Activated T-helper 2 cell treated with anti-CD3 and anti-CD28 coated beads, Interferon-gamma antibody, Interleukin-2, Interleukin-4, amounts not matched to agents 10 μg/mL and 5 μg/mL and 100 μg/mL, durations not matched to agents 14 hours and 24 hours and 36 hours (primary cell): ENCODE results near the gene NCAPG2. TPM values are rescaled to one million over a fixed set of nuclear protein-coding genes. Genes with fewer than 3 reads are reported as not detected.

Source experiments
- DNase-seq: peaks from one replicate; pipeline ENCODE4 v3.0.0; 2021; ENCODE audit warnings: low spot score
- H3K27ac Mint-ChIP-seq: one replicate; pipeline ENCODE4 v1.8.0; 2021; ENCODE audit warnings: mixed read lengths
- H3K27me3 Mint-ChIP-seq: one replicate; pipeline ENCODE4 v1.8.0; 2021; ENCODE audit warnings: low read depth, mixed read lengths
- H3K36me3 Mint-ChIP-seq: one replicate; pipeline ENCODE4 v1.8.0; 2021; ENCODE audit warnings: low read depth, mixed read lengths
- H3K4me1 Mint-ChIP-seq: one replicate; pipeline ENCODE4 v1.8.0; 2021; ENCODE audit warnings: low read depth, mixed read lengths
- H3K4me3 Mint-ChIP-seq: one replicate; pipeline ENCODE4 v1.8.0; 2021; ENCODE audit warnings: low read depth, mild to moderate bottlenecking, moderate library complexity, mixed read lengths
- H3K9me3 Mint-ChIP-seq: one replicate; pipeline ENCODE4 v1.8.0; 2021; ENCODE audit warnings: mixed read lengths
- intact Hi-C: fragments of 100-400 bp; cut with micrococcal nuclease; formaldehyde crosslinking; loops from one replicate; pipeline ENCODE4 v1.15.1; 2023
- total RNA-seq: library from RNA; stranded (reverse); gene quantifications from 2 replicates; pipeline ENCODE4 v1.2.3, GENCODE V29; 2022

NCAPG2 gene
- total RNA-seq, 1 donor from 2014 or later, result 94.7 TPM

DNA sequence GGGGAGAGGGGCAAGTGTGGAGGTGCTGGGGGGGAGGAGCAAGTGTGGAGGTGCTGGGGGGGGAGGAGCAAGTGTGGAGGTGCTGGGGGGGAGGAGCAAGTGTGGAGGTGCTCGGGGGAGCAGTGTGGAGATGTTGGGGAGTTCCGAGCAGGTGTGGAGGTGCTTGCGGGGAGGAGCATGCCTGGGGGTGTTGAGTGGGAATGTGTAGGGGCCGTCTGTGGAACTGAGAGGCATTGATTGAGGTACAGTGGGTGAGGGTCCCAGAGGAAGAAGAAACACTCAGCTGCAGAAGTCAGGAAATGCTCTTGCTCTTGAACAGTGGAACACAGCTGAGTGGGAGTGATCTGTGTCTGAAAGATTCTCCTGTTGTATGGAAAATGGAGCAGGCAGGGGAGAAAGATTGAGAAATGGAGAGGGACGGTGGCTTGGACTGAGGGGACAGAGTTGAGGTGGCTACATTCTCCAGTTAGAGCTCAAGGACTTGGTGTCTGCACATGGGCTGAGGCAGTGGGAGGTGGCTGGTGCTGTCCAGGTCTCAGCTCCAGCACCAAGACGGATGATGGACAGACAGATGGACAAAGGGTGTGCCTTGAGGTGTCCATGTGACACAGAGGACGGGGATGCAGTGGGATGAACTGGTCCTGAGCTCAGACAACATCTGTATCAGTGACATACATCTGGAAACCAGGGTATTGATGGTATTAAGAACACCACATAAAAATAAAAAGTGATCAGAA is 25.2 kb upstream of the NCAPG2 start:
- Mint-ChIP-seq H3K4me1 (no peaks in the 10 kb centered on the region), H3K27me3 (no peaks in the 10 kb centered on the region), H3K36me3 (peaks cover 23% of the 10 kb centered on the region), H3K4me3 (no peak overlapping the region), H3K27ac (peak overlapping the region; percentile 1), H3K9me3 (no peaks in the 10 kb centered on the region)
- no peak for DNase-seq
- intact Hi-C loops, result no loop called here

DNA sequence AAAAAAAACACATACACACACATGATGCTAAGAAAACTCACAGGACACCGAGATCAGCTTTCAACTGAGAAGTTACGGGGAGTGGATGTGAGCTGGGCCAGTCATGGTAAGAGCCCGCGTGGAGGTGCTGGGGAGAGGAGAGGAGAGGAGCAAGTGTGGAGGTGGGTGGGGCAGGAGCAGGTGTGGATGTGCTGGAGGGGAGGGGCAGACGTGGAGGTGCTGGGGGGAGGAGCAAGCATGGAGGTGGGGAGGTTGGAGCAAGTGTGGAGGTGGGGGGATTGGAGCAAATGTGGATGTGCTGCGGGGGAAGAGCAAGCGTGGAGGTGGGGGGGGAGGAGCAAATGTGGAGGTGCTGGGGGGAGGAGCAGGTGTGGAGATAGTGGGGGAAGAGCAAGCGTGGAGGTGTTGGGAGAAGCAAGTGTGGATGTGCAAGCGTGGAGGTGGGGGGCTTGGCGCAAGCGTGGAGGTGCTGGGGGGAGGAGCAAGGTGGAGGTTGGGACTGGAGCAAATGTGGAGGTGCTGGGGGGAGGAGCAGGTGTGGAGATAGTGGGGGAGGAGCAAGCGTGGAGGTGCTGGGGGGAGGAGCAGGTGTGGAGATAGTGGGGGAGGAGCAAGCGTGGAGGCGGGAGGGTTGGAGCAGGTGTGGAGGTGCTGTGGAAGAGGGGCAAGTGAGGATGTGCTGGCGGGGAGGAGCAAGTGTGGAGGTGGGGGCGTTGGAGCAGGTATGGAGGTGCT is 24.5 kb upstream of the NCAPG2 start:
- Mint-ChIP-seq H3K4me3 (no peak overlapping the region), H3K9me3 (no peaks in the 10 kb centered on the region), H3K4me1 (no peaks in the 10 kb centered on the region), H3K27ac (no peak overlapping the region), H3K36me3 (peaks cover 15% of the 10 kb centered on the region), H3K27me3 (no peaks in the 10 kb centered on the region)
- no peak for DNase-seq
- intact Hi-C loops, result no loop called here

- Mint-ChIP-seq H3K27me3 (no peaks in the 10 kb centered on the region), H3K4me1 (no peaks in the 10 kb centered on the region), H3K4me3 (no peak overlapping the region)
Observed at GRCh38 chr7:158727690-158728089, 23.1 kb upstream of the NCAPG2 start.

GRCh38 chr7:158726277-158726807 is 21.7 kb upstream of the NCAPG2 start:
- Mint-ChIP-seq H3K27ac (no peak overlapping the region), H3K27me3 (no peaks in the 10 kb centered on the region), H3K36me3 (peaks cover 11% of the 10 kb centered on the region), H3K4me1 (no peaks in the 10 kb centered on the region), H3K4me3 (no peak overlapping the region), H3K9me3 (no peaks in the 10 kb centered on the region)
- no peak for DNase-seq
- intact Hi-C loops, result no loop called here

More at GRCh38 chr7:158727690-158728089, 23.1 kb upstream of the NCAPG2 start:
- no peak for DNase-seq
- intact Hi-C loops, result no loop called here
- no peak overlapping the region for H3K27ac Mint-ChIP-seq
- peaks cover 11% of the 10 kb centered on the region for H3K36me3 Mint-ChIP-seq
- H3K9me3 Mint-ChIP-seq, result no peaks in the 10 kb centered on the region

- no peak for DNase-seq
- H3K4me1 Mint-ChIP-seq, result no peaks in the 10 kb centered on the region
- intact Hi-C loops, result no loop called here
- H3K9me3 Mint-ChIP-seq, result no peaks in the 10 kb centered on the region
- H3K4me3 Mint-ChIP-seq, result no peak overlapping the region
- no peaks in the 10 kb centered on the region for H3K27me3 Mint-ChIP-seq
- no peak overlapping the region for H3K27ac Mint-ChIP-seq
- peaks cover 10% of the 10 kb centered on the region for H3K36me3 Mint-ChIP-seq
Observed at GRCh38 chr7:158725506-158725800, 20.8 kb upstream of the NCAPG2 start.

DNA sequence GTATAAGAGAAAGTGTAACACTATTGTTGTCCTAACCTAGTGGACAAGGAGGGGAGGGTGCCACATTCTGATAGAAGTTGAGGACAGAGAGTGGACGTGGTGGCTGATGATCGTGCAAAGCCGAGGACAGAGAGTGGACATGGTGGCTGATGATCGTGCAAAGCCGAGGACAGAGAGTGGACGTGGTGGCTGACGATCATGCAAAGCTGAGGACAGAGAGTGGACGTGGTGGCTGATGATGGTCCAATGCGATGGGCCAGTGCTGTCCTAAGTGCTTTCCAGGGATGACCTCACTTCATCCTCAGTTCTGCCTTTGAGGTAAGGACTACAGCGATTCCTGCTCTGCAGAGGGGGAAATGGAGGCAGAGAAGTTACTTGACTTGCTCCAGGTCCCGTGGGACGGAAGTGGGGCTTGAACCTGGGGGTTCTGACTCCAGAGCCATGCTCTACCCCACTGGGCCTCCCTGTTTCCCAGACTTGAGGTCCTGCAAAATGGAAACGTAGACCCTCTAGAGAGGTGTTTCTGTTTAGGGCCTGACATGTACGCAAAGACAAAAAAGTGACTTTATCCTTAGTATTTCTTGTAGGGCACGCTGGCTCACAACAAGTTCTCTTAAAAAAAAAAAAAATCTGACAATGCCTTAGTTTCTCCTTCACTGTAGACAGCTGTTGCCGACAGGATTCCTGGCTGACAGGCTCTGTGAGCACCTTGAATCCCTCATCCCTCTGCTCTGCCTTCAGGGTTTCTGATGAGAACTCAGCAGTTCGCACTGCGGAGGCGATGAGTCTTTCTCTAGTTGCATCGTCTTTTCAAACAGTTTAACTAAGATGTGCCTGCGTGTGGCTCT is 20.3 kb upstream of the NCAPG2 start:
- intact Hi-C loops, result no loop called here
- DNase-seq, result no peak
- Mint-ChIP-seq H3K9me3 (no peaks in the 10 kb centered on the region), H3K36me3 (peaks cover 4% of the 10 kb centered on the region), H3K4me1 (no peaks in the 10 kb centered on the region), H3K4me3 (no peak overlapping the region), H3K27ac (no peak overlapping the region), H3K27me3 (no peaks in the 10 kb centered on the region)

DNA sequence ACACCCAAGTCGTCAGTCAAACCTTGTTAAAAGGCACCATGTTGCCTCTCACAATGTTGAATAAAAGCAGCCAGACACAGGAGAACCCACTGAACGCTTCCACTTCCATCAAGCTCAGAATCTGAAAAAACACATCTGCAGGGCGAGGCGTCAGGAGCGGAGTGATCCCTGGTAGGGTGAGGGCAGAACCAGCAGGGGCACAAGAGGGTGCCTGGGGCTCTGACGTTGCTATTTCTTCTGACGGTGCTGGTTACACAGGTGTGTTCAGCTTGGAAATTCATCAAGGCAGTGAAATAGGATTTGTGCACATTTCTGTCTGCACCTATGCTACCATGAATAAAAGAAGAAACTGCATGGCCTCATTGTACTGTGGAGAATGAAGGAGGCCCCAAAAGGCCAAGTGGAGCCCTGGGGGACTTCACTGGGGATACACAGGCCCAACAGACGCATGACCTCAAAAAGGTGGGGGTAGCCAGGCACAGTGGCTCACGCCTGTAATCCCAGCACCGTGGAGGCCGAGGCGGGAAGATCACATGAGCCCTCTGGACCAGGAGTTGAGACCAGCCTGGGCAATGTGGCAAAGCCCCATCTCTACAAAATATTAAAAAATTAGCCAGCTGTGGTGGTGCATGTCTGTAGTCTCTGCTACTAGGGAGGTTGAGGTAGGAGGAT is 19.2 kb upstream of the NCAPG2 start:
- DNase-seq, result no peak
- Mint-ChIP-seq H3K27ac (no peak overlapping the region), H3K4me3 (no peak overlapping the region), H3K36me3 (no peaks in the 10 kb centered on the region), H3K27me3 (peaks cover under 1% of the 10 kb centered on the region), H3K9me3 (no peaks in the 10 kb centered on the region), H3K4me1 (no peaks in the 10 kb centered on the region)
- intact Hi-C loops, result no loop called here

GRCh38 chr7:158723266-158723665 is 18.7 kb upstream of the NCAPG2 start:
- no peak overlapping the region for H3K27ac Mint-ChIP-seq
- H3K9me3 Mint-ChIP-seq, result no peaks in the 10 kb centered on the region
- intact Hi-C loops, result no loop called here
- H3K27me3 Mint-ChIP-seq, result peaks cover 6% of the 10 kb centered on the region
- no peaks in the 10 kb centered on the region for H3K4me1 Mint-ChIP-seq
- H3K36me3 Mint-ChIP-seq, result no peaks in the 10 kb centered on the region
- H3K4me3 Mint-ChIP-seq, result no peak overlapping the region
- no peak for DNase-seq

- no peaks in the 10 kb centered on the region for H3K4me1 Mint-ChIP-seq
- no peak overlapping the region for H3K27ac Mint-ChIP-seq
- H3K4me3 Mint-ChIP-seq, result no peak overlapping the region
- DNase-seq, result no peak
- intact Hi-C loops, result no loop called here
- no peaks in the 10 kb centered on the region for H3K9me3 Mint-ChIP-seq
- peaks cover 10% of the 10 kb centered on the region for H3K27me3 Mint-ChIP-seq
- no peaks in the 10 kb centered on the region for H3K36me3 Mint-ChIP-seq
Observed at GRCh38 chr7:158722574-158723237, 18.1 kb upstream of the NCAPG2 start.

DNA sequence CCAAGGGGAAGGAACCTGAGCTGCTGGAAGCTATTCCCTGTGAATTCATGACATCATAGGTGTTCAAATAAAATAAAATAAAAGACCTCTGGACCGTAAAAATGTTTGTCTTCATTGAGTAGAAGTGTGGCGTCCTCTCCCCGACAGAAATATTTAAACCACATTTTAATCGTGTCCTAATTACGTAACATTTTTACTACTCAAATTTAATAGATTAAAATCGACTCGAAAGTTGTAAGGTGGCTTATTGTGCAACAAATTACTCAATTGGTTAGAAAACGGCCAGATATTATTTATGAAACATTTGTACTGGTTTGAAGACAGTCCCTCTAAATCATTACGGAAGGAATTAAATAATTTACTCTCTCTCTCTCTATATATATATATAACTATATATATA is 15.5 kb upstream of the NCAPG2 start:
- DNase-seq, result no peak
- Mint-ChIP-seq H3K4me3 (no peak overlapping the region), H3K27me3 (peaks cover 25% of the 10 kb centered on the region), H3K36me3 (no peaks in the 10 kb centered on the region), H3K27ac (no peak overlapping the region), H3K4me1 (no peaks in the 10 kb centered on the region), H3K9me3 (no peaks in the 10 kb centered on the region)
- intact Hi-C loops, result no loop called here

GRCh38 chr7:158716802-158717201 is 12.2 kb upstream of the NCAPG2 start:
- H3K27ac Mint-ChIP-seq, result no peak overlapping the region
- DNase-seq, result no peak
- H3K4me1 Mint-ChIP-seq, result peaks cover 3% of the 10 kb centered on the region
- intact Hi-C loops, result no loop called here
- no peaks in the 10 kb centered on the region for H3K9me3 Mint-ChIP-seq
- no peak overlapping the region for H3K4me3 Mint-ChIP-seq
- H3K27me3 Mint-ChIP-seq, result peaks cover 25% of the 10 kb centered on the region
- H3K36me3 Mint-ChIP-seq, result peaks cover 4% of the 10 kb centered on the region

GRCh38 chr7:158710651-158711102 is 6.1 kb upstream of the NCAPG2 start:
- no peak for DNase-seq
- H3K27me3 Mint-ChIP-seq, result peaks cover 2% of the 10 kb centered on the region
- no peak overlapping the region for H3K4me3 Mint-ChIP-seq
- intact Hi-C loops, result no loop called here
- peaks cover 15% of the 10 kb centered on the region for H3K4me1 Mint-ChIP-seq
- H3K36me3 Mint-ChIP-seq, result peaks cover 16% of the 10 kb centered on the region
- peaks cover 14% of the 10 kb centered on the region for H3K9me3 Mint-ChIP-seq
- H3K27ac Mint-ChIP-seq, result no peak overlapping the region
